Measurements from ENCODE around the gene CLIC2.
"Not testable (repeated sequence)": the region's sequence is repeated elsewhere in the genome, so short reads cannot be mapped to it uniquely, and the experiment has no call there.

CLIC2 gene

GRCh38 chrX:155334486-155335336 is at the start of gene CLIC2:
Gene CLIC2 (minus strand): TSS chrX:155334614. CDS start chrX:155334427, 187 bp downstream.
- DNase-seq, result no peak

GRCh38 chrX:155382529-155382967 is 48.1 kb upstream of the CLIC2 start:
- DNase-seq, result not testable (repeated sequence)

GRCh38 chrX:155381843-155382528 is 47.6 kb upstream of the CLIC2 start, which contains the start of gene F8A2:
Gene F8A2 (plus strand): TSS chrX:155382095. CDS start chrX:155382115, 20 bp downstream.
- DNase-seq, result not testable (repeated sequence)

- not testable (repeated sequence) for DNase-seq
Measured at GRCh38 chrX:155379802-155380201, 45.4 kb upstream of the CLIC2 start.

- not testable (repeated sequence) for DNase-seq
Measured at GRCh38 chrX:155373777-155374458, 39.5 kb upstream of the CLIC2 start.

- DNase-seq, result not testable (repeated sequence)
Measured at GRCh38 chrX:155363712-155364111, 29.3 kb upstream of the CLIC2 start.

- not testable (repeated sequence) for DNase-seq
Measured at GRCh38 chrX:155349448-155349847, 15.0 kb upstream of the CLIC2 start.

- DNase-seq, result not testable (repeated sequence)
Measured at GRCh38 chrX:155345689-155346088, 11.3 kb upstream of the CLIC2 start.

GRCh38 chrX:155335337-155335712 is 911 bp upstream of the CLIC2 start:
- not testable (repeated sequence) for DNase-seq

- no peak for DNase-seq
Measured at GRCh38 chrX:155333544-155334100, 792 bp downstream of the CLIC2 start.

- DNase-seq, result no peak
Measured at GRCh38 chrX:155330992-155331391, 3.4 kb downstream of the CLIC2 start.

- no peak for DNase-seq
Measured at GRCh38 chrX:155329293-155329692, 5.1 kb downstream of the CLIC2 start.

GRCh38 chrX:155326610-155327009 is 7.8 kb downstream of the CLIC2 start:
- DNase-seq, result no peak

GRCh38 chrX:155314260-155314659 is 20.2 kb downstream of the CLIC2 start:
- DNase-seq, result no peak

- no peak for DNase-seq
Measured at GRCh38 chrX:155313766-155314165, 20.6 kb downstream of the CLIC2 start.

GRCh38 chrX:155293771-155294170 is 40.6 kb downstream of the CLIC2 start:
- no peak for DNase-seq

- DNase-seq, result no peak
Measured at GRCh38 chrX:155279873-155280272, 54.5 kb downstream of the CLIC2 start.

- no peak for DNase-seq
Measured at GRCh38 chrX:155270969-155271368, 63.4 kb downstream of the CLIC2 start.

- DNase-seq, result not testable (repeated sequence)
Measured at GRCh38 chrX:155267995-155268394, 66.4 kb downstream of the CLIC2 start.

GRCh38 chrX:155266439-155266838 is 68.0 kb downstream of the CLIC2 start:
- no peak for DNase-seq

- DNase-seq, result no peak
Measured at GRCh38 chrX:155263854-155264628, 70.4 kb downstream of the CLIC2 start, which contains the start of gene RAB39B. Gene RAB39B (minus strand): TSS chrX:155264491. CDS start chrX:155264288, 203 bp downstream.

All from cortex of kidney (tissue), 1 donor.